Breast epithelium (tissue), 4 donors: ENCODE measurements around the gene PTPRO. TPM values are rescaled to one million over a fixed set of nuclear protein-coding genes. Genes with fewer than 3 reads are reported as not detected.

Experiments used
- DNase-seq, 2 donors: peaks; one replicate each; pipeline ENCODE4 v3.0.0-alpha.2; 2019; ENCODE audit warnings: low spot score in 2 of 2
- H3K27ac ChIP-seq, 2 donors: fragments of 200-600 bp; sonication (generic) in 1 of 2; one replicate each; pipeline ENCODE4 v1.5.1; 2016 to 2019; ENCODE audit warnings: mild to moderate bottlenecking in 1 of 2
- H3K27me3 ChIP-seq, 2 donors: fragments of 200-600 bp; sonication (generic) in 1 of 2; one replicate each; pipeline versions ENCODE4 v1.5.1 to v1.6.0; 2017 to 2019; ENCODE audit warnings: control low read depth in 1 of 2, mild to moderate bottlenecking in 1 of 2
- H3K36me3 ChIP-seq: fragments of 200-600 bp; one replicate; pipeline ENCODE4 v1.5.1; 2019
- H3K4me1 ChIP-seq, 2 donors: fragments of 200-600 bp; sonication (generic); one replicate each; pipeline ENCODE4 v1.5.1; 2016 to 2019; ENCODE audit warnings: control low read depth in 1 of 2
- H3K4me3 ChIP-seq, 3 donors: fragments of 200-600 bp; sonication (generic); 1 replicate in 2 of 3; 2 replicates in 1 of 3; pipeline ENCODE4 v1.5.1; 2016 to 2019; ENCODE audit warnings: mild to moderate bottlenecking in 3 of 3, moderate library complexity in 2 of 3
- H3K9me3 ChIP-seq, 2 donors: fragments of 200-600 bp; sonication (generic) in 1 of 2; one replicate each; pipeline ENCODE4 v1.5.1; 2016 to 2019; ENCODE audit warnings: control low read depth in 1 of 2
- CTCF ChIP-seq, 3 donors: fragments of 450-650 bp; IDR thresholded peaks; one replicate each; pipeline ENCODE4 v1.5.1; 2016 to 2017; ENCODE audit warnings: antibody characterized with exemption in 3 of 3, mild to moderate bottlenecking in 3 of 3, moderate library complexity in 3 of 3
- POLR2A ChIP-seq: fragments of 450-650 bp; IDR thresholded peaks from one replicate; pipeline ENCODE4 v1.6.1; 2016; ENCODE audit warnings: antibody characterized with exemption, mild to moderate bottlenecking, moderate library complexity
- POLR2AphosphoS5 ChIP-seq, 3 donors: sonication (generic); formaldehyde crosslinking; IDR thresholded peaks; one replicate each; pipeline ENCODE4 v1.6.1; 2017; ENCODE audit warnings: antibody characterized with exemption in 3 of 3
- intact Hi-C: fragments of 100-400 bp; cut with DNase I; formaldehyde crosslinking; loops from one replicate; pipeline ENCODE4 v1.15.1; 2023; ENCODE audit warnings: low total_unique reads
- total RNA-seq, 3 donors: library from RNA; depleted of rRNA; stranded (reverse); fragments of >200 nt; gene quantifications; one replicate each; pipeline ENCODE4 v1.1.0, GENCODE V29; 2016

PTPRO gene
- total RNA-seq, 3 donors from 2014 or later: 1.3 to 5.3 (median 2.5) TPM

GRCh38 chr12:15417691-15418090 lies 95.4 kb downstream of the PTPRO start:
- Histone ChIP-seq H3K4me1 (no peaks in the 10 kb centered on the region), H3K36me3 (no peaks in the 10 kb centered on the region), H3K9me3 (no peaks in the 10 kb centered on the region), H3K4me3 (no peak overlapping the region), H3K27ac (no peak overlapping the region), H3K27me3 (no peaks in the 10 kb centered on the region)
- DNase-seq: no peak
- TF ChIP-seq POLR2AphosphoS5 (IDR thresholded peaks at IDR 0.05): no peak
- TF ChIP-seq POLR2A: no peak
- no peak for TF ChIP-seq CTCF (IDR thresholded peaks at IDR 0.05)
- intact Hi-C loops: no loop called here

GRCh38 chr12:15423629-15424028 lies 101.3 kb downstream of the PTPRO start:
- TF ChIP-seq POLR2A: no peak
- no peak for TF ChIP-seq CTCF (IDR thresholded peaks at IDR 0.05)
- no peak for TF ChIP-seq POLR2AphosphoS5 (IDR thresholded peaks at IDR 0.05)
- no peaks in the 10 kb centered on the region for H3K27me3 ChIP-seq
- no peak overlapping the region for H3K4me3 ChIP-seq
- H3K4me1 ChIP-seq: no peaks in the 10 kb centered on the region
- H3K27ac ChIP-seq: no peak overlapping the region
- intact Hi-C loops: no loop called here
- H3K36me3 ChIP-seq: no peaks in the 10 kb centered on the region
- DNase-seq: no peak
- H3K9me3 ChIP-seq: no peaks in the 10 kb centered on the region

- TF ChIP-seq POLR2AphosphoS5 (IDR thresholded peaks at IDR 0.05): no peak
- no peak for TF ChIP-seq POLR2A
- TF ChIP-seq CTCF (IDR thresholded peaks at IDR 0.05): no peak
- Histone ChIP-seq H3K4me3 (no peak overlapping the region), H3K36me3 (no peaks in the 10 kb centered on the region), H3K9me3 (no peaks in the 10 kb centered on the region), H3K27me3 (no peaks in the 10 kb centered on the region), H3K4me1 (no peaks in the 10 kb centered on the region), H3K27ac (no peak overlapping the region)
- intact Hi-C loops: no loop called here
- no peak for DNase-seq
These were observed 105.6 kb downstream of the PTPRO start for GRCh38 chr12:15427913-15428312.

DNA sequence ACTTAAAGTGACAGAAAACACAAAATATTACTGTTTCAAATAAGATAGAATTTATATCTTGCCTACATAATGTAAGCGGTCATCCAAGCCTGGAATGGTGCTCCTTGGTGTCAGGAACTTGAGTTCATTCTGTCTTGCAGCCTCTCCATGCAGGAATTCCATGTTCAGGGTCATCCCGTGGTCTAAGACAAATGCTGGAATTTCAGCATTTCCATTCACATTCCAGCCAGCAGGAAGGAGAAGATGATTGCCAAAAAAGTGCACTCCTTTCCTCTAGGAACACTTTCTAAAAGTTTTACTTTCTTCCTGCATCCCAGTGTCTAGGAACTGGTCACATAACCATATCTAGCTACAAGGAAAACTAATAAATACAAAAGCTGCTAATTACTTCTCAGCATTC lies 106.3 kb downstream of the PTPRO start:
- no peak for TF ChIP-seq POLR2AphosphoS5 (IDR thresholded peaks at IDR 0.05)
- no peak for TF ChIP-seq CTCF (IDR thresholded peaks at IDR 0.05)
- TF ChIP-seq POLR2A: no peak
- Histone ChIP-seq H3K4me1 (no peaks in the 10 kb centered on the region), H3K27ac (no peak overlapping the region), H3K4me3 (no peak overlapping the region), H3K27me3 (no peaks in the 10 kb centered on the region), H3K9me3 (no peaks in the 10 kb centered on the region), H3K36me3 (no peaks in the 10 kb centered on the region)
- intact Hi-C loops: no loop called here
- no peak for DNase-seq

- intact Hi-C loops: no loop called here
These were observed 107.0 kb downstream of the PTPRO start for GRCh38 chr12:15429262-15429661.

More at GRCh38 chr12:15429262-15429661, 107.0 kb downstream of the PTPRO start:
- Histone ChIP-seq H3K9me3 (no peaks in the 10 kb centered on the region), H3K4me1 (no peaks in the 10 kb centered on the region), H3K36me3 (no peaks in the 10 kb centered on the region), H3K27ac (no peak overlapping the region), H3K4me3 (no peak overlapping the region), H3K27me3 (no peaks in the 10 kb centered on the region)
- DNase-seq: no peak
- TF ChIP-seq POLR2AphosphoS5 (IDR thresholded peaks at IDR 0.05): no peak
- no peak for TF ChIP-seq CTCF (IDR thresholded peaks at IDR 0.05)
- TF ChIP-seq POLR2A: no peak
